IPS-NIHi7 (cell line): ENCODE measurements around the gene OPCML.

Source experiments
- DNase-seq: peaks from one replicate; pipeline ENCODE4 v3.0.0; 2012; ENCODE audit warnings: mixed read lengths; ENCODE audit errors: extremely low spot score

The OPCML gene

DNA sequence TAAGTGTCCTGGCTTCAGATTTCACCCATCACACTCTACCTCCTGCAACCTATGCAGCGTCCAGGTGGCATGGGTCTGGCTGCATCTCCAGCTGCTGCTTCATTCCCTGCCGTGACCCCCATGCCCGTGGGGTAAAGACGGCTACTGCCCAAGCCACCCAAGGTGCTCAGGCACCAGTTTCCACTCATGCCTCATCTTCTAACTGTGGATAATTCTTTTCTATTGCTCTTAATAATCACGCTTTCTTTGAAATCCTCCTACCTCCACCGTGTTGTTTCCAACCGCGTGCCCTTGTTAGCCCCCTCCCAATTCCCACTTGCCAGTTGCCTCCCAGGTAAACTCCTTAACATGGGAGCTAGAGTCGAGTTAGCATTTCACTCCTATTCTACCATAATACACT, 738.5 kb downstream of the OPCML start:
- no peak for DNase-seq

DNA sequence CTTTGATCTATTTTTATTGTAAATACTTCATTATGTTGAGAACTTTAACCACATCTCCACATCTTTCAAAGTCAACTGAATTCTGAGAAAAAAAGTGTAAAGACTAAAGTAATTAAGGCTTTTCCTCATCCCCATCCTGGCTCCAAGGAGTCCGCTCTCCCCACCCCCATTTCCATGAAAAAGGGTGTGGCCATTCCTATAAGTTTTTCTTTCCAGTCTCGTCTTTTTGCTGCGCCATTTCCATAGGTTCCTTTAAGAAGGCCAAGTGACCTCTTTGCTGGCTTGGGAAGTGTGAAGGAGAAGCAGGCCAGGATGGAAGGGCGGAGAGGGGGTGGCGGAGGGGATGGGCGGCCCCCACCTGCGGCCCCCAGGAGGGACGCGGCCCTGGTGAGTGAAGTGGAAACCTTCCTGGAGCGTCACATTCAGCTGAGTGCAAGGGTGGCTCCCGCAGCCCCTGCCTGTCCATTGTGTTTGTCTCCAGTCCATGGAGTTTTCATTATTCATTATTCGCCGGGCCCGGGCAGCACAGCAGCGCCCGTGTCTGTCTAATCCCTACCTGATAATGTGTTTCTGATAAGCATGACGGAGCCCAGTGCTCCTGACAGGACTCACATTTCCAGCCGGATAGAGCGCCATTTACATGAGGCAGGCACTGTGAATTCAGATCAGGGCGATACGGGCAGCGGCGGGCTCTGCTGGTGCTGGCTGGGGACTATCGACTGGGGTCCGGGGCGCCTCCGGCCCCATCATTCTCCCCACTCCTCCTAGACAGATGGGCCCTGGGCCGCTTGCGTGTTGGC, 739.8 kb downstream of the OPCML start:
- DNase-seq, result peak; percentile 55

DNA sequence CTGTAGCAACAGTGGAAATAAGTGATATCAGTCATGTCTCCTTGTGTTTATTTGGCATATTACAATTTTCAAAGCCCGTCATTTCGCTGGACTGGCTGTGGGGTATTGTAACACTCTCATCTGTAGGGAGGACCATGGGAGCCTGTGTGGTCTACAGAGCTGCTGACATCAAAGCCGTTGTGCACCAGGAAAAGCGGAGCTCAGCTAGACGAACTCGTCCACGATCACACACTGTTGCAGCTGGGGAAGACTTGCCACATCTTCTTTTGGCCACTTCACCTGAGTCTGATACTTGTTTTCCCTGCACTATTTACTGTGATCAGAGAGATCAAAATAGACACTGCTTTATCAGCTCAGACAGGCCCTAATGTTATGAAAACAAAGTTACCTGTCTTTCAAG, 741.3 kb downstream of the OPCML start:
- no peak for DNase-seq

DNA sequence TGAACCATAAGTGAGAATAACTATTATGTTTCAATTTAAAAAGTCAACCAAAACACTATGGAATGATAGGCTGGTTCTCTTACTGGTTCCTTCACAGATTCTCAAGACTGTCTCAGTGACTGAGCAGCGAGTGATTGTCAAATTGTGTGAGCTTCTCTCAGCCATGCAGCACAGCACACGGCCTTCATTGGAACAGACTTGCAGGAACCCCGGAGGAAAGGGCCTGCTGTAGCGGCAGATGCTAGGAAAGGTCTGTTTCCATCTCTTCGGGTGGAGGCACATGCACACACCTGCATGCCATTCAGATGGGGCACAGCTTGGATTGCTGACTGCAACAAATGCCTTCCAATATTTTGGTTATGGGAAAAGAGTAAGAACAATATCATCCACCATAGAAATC, 741.8 kb downstream of the OPCML start:
- no peak for DNase-seq

DNA sequence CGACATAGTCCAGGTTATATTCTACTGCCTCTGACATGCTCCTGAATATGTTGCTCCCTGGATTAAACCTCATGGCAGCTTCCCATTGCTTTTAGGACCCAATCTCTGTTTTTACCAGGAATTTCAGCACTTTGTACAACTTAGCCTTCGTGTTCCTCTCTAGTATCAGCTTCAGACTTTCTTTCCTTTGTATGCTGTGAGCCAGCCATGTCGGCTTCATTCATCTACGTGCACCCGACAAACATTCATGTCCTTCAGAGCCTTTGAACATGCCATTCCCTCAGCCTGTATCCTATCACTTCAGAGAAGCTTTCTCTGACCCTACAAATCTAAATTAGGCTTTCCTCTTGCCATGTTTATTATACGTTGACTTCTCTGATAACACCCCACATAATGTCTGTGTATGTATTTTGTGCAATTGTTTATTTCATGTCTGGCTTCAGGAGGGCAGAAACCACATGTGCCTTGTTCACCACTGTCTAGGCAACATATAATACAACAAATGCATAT, 743.4 kb downstream of the OPCML start:
- no peak for DNase-seq

DNA sequence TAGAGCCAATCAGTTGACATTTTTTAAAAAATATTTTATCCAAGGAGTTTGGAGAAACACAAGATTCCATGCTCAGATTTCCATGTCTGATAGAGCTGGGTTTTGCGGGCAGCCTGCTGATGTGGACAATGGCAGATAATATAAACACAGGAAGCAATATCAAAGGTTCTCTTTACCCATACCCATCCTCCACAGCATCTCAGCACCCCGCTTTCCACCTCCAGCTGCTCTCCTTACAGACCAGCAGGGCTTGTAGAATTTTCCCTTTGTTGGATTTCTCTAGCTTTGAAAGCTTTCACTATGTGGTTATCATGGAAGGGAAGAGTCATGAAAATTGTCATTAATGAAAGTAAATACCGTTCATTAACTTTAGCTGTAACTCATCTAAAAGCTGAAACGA, 746.4 kb downstream of the OPCML start:
- DNase-seq, result no peak

DNA sequence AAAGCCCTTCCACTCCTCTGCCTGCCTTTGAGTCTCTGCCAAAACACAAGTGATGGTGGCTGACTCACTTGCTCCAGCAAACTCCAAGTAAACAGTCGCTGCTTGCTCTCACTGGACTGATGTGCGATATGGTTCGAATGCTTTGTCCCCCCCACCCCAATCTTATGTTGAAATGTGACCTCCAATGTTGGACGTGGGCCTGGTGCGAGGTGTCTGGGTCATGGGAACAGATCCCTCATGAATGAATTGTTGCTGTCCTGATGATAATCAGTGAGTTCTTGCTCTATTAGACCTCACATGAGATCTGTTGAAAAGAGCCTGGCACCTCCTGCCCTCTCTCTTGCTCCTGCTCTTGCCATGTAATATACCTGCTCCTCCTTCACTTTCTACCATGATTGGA, 747.9 kb downstream of the OPCML start:
- no peak for DNase-seq

DNA sequence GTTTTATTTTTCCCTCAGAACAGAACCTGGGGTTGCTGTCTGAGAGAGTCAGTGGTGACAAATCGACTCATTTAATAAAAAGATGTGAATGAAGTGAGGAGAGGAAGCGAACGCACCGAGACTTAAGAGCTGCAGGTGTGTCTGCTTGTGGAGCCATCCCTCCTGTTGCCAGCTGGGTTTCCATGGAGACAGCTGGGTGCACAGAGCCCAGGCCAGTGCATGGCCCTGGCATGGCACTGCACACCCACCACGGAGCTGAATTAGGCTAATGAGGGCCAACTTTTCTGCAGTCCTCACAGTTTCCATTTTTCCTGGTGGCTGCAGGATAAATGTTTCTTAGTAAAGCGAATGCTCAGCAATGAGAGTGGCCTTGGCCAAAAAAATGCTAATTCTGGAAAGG, 750.2 kb downstream of the OPCML start:
- DNase-seq, result no peak

DNA sequence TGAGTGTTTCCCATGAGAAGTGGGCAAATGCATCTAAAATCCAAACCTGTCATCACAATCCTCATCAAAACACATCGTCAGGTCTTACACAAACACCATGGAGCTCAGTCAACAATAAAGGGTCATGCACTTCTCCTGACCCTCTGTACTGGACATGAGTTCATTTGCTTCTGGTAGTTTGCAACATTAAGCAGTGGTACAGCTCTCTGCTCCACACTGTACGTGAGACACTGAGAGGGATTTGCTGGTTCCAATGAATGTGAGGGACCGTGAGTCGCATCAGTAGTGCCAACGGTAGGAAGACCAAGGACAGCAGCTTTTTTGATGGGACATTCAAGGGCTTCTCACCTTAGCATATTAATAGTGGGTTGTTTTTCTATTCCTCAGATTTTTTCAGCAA, 752.3 kb downstream of the OPCML start:
- no peak for DNase-seq

DNA sequence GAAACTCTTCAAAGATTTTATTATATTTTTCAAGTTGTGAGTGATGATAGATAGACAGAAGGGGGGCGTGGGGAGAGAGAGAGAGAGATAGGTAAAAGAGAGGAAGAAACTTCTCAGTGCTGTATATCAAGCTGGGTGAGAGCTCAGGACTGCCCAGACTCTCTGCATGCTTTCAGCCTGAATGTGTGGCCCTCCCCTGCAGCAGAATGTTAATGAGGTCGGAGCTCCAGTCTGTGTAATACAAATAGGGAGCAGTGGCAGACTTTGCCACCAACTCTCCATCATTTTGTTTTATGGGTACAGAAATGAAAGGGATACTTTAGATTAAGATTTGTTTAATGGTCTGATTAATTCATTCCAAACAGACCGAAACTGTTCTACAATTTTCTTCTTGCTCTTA, 752.8 kb downstream of the OPCML start:
- peak; percentile 43 for DNase-seq

DNA sequence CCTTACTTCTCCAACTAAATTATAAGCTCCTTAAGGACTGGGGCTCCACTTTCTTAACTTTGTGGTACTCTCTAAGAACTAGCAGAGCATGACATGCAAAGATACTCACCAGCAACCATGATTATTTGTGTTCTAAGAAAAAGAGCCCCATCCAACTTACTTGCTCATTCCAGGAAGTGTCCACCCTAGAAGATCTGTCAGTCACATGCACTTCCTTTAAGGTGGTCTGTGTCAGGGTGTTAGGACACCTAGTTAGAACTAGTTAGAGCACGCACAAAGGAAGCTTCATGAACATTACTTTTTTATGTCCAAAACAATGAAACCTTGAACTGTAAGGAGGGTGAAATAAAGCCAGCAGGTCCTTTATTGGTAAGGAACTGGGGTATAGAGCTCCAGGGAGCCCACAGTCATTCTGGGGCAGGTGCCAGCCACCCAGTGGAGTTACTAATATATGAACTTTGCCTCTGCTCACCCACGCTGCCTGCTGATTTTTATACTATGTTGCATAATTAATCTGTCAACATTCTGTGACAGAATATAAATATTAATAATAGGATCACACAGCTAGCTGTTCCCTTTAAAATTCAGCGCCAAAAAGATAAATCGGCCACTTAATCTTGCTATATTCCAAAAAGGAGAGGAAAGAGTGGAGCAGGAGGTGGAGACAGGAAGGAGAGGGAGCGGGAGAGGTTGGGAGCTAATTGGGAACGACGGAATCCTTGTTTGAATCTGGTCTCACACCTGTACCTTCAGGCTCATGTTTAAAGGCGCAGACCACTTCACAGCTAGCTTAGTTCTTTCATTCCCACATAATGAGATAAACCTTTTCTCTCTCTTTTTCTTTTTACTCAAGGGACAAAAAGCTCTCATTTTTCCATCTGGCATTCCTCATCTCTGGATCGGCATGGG, 755.0 kb downstream of the OPCML start:
- DNase-seq, result no peak

DNA sequence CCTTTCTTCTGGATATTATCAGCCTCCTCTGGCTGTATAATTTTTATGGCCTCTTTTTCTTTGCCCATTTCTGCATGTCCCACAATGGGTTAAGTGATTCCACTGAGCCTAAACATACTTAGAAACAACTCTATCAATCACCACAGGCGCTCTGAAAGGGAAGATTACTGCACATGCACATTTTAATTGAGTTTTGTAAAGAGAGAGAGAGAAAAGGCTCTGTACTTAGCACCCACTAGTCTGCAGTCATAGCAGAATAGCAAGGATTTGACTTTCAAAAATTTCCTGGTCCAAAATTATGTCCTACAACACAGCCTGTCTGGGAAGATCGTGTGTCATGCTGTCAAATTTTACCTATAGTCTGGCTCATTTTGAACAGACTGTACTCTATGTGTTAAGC, 758.5 kb downstream of the OPCML start:
- DNase-seq, result no peak

DNA sequence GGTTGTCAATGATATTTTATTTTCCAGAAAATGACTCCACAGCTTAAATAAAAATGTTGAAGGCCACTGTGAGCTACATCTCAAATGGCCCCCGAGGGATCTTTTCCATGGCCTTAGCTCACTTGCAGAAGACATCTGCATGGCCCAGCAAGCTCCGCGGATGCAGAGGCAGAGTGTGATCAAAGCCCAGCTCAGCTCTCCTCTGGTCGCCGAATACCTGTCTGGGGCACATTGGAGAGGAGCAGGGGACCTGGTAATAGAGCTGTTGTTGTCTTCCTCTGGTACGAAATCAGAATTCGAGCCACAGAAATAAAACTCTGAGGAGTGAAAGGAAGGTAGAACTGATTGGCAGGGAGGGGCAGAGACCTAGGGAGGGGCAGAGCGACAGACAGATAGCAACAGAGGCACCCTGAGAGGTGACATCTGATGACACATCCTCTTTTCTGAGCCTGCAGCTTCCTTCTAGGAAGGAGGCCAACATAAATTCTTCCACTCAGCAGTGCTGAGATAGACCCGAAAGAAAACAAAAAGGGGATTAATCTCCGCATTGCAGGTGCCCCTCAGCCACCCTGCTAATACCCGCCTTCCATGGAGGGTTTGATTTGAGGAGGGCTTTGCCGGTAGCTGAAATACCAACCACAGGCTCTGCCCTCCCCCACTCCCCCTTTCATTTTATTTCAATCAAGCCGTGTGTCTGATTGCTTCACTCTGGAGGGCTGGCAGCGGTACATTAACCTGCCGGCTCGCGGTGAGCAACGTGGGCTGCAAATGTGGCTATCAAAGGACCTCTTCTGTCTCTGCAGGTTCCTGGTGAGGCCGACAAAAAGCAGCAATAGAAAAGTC, 759.4 kb downstream of the OPCML start:
- no peak for DNase-seq

DNA sequence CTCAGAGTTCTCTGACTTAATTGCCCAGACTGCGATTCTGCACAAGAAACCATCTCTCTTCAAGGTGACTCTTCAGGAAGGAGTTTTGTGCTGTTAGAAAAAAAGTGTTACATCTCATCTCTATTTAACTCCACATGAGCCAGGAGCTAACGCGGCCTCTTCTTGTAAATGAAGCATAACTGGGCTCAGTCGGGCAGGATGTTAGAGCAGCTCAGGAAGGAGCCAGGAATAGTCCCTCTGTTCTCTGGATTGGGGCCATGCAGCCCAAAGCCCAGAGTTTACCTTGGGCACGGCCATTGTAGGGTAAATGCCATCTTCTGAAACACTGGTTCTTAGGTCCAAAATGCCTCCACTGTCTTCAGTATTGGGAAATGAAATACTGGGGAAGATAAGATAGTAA, 760.6 kb downstream of the OPCML start:
- no peak for DNase-seq

DNA sequence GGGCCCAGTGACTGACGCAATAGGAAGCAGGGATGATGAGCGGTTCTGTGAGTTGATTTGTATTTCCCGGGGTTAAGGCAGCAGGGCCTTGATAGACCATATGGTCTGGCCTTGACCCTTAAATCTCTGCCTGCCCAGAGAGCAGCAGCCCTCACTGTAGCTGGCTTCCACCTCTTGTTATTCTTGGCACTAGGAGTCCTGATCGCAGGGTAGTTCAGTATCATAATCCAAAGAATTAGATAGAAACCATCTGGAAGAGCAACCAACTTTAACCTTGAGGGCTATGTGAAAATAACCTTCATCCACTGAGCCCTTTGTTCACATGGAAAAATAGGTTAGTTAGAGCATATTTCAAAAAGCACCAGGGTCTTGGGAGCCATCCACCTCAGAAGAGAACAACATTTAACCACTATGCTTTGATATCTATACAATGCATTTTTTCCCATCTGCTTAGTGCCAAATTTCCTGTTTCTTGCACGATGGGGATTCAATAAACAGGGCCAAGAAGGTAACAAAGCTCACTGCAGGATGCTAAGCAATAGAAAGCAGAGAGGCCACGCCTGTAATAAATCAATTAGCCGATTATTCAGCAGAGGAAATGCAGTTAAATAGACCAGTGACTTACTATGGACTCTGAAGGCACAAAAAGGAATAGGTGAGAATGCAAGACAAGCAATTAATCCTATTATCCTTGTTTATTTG, 761.3 kb downstream of the OPCML start:
- DNase-seq, result no peak

DNA sequence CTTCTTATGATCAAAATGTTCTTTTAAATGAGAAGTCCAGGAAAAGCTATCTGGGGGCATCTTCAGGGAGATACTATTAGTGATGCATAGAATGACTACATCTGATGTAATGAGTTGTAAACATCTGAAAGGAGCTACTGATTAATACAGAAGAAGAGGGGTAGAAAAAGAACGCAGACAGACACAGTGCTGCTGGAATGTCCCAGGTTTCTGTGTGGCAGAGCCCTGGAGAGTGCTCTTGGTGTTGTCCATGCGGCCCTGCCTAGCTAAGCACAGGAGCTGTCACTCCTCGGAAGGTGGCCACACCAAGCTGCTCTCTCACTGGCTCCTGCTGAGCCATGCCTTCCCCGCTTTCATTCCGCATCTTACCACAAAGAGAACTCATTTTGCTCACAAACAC, 768.8 kb downstream of the OPCML start:
- no peak for DNase-seq

DNA sequence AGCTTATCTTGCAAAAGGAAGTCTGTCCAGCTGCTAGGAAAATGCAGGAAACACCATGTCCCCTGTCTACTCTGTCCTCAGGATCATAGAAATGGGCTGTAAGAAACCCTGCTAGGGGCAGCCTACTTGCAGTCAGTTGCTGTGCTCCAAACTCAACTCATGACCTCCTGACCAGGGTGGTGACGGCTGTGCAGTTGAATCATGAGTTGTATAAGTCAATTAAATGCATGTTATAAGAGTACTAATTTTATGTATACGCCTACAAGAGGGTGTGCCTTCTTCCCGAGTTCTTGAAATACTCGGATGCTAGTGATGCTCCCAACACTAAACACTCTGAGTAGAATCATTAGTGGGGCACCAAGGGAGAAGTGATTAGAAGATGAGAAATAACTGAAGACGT, 776.4 kb downstream of the OPCML start:
- no peak for DNase-seq

DNA sequence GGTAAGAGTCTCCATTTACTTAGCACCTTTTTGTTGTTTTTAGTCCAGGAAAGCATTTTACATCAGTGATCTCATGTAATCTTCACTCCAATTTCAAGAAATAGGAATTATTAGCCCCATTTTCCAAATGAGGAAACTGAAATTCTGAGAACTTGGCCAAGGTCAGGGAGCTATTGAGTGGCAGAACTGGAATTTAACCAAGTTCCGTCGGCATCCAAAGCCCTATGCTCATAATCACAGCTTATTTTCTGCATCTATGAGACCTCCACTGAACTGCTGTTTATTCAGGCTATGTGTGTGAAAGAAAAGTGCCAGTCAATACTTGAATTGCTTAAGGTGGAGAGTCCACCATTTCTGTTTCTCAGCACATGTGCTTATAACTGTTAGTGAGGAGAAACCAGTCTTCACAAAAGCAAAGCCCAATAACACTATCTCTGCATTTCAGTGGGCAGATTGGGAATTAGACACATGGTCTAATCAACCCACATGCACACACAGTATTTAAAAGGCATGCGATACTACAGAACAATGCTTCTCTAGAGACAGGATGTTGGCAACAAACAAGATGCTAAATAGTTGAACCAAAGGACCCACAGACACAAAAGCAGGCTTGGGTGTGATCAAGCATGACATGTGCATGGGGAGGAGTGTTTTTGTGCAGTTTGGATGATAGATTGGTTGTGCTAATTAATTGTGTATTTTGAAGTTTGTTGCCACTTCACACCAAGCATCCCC, 780.6 kb downstream of the OPCML start:
- no peak for DNase-seq

DNA sequence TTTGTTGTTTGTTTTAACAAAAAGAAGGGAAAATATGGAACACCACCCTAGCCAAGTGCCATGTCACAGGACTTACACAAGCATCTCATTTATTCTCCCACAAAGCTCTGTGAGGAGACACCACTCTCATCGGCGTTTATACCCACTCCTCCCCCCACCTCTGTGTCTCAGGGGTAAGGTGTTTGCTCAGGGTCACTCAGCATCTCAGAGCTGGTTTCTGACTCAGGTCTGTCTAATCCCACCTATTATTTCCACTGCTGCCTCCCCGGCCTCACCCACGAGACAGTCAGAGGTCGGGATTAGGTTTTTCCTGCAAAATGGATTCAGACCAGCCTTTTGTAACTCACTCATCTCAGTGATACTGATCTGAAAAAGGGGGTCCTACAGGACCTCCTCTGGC, 786.0 kb downstream of the OPCML start:
- no peak for DNase-seq

DNA sequence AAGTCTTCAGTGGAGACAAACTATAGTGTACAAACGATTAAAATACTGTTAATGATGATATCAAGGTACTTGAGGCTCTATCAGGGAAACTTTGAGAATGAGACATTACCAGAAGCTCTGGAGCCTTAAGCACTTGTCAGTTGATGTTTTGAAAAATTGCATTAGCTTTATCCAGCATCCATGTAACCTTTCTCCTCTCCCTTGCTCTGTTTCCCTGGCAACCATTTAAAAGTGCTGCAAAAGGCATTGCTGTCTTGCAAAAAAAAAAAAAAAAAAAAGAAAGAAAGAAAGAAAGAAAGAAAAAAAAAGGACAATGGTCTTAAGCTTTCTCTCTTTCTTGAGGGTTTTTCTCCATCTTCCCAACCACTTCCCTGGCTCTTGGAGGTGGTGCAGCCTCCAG, 787.0 kb downstream of the OPCML start:
- no peak for DNase-seq

DNA sequence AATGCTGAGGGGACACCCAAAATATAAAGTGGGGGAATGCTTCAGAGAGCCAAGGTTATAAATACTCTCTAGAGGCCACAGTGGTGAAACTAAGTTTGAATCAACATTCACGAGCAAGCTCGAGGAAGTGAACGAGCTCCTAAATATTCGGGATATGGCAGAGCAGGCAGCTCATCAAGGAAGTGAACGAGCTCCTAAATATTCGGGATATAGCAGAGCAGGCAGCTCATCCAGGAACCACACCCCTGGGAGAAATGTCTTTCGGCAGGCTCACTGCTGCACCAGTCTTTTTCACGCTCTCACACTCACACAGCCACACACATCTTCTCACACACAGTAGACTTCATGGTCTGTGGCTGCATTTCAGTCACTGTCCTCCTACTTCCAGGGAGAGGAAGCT, 787.5 kb downstream of the OPCML start:
- DNase-seq, result no peak
